Osteoblast (primary cell): ENCODE measurements around the gene SLC39A11. TPM values are rescaled to one million over a fixed set of nuclear protein-coding genes. Genes with fewer than 3 reads are reported as not detected.
"Not testable (repeated sequence)": the region's sequence is repeated elsewhere in the genome, so short reads cannot be mapped to it uniquely, and the experiment has no call there.

Source experiments
- DNase-seq: peaks from one replicate; pipeline ENCODE4 v3.0.0; 2011; ENCODE audit warnings: low spot score, mixed read lengths; ENCODE audit not compliant: insufficient read length; ENCODE audit errors: missing footprints
- H2AFZ ChIP-seq: 2 replicates; pipeline ENCODE4 v1.6.0; 2011; ENCODE audit warnings: mild to moderate bottlenecking, low read length
- H3K27ac ChIP-seq: 2 replicates; pipeline ENCODE4 v1.5.1; 2011; ENCODE audit warnings: mild to moderate bottlenecking, low read depth, low read length, moderate library complexity
- H3K27me3 ChIP-seq: 2 replicates; pipeline ENCODE4 v1.6.0; 2012; ENCODE audit warnings: mild to moderate bottlenecking, control low read depth, inconsistent platforms, low read length, moderate library complexity; ENCODE audit not compliant: insufficient read depth
- H3K36me3 ChIP-seq: 2 replicates; pipeline ENCODE4 v1.5.1; 2011; ENCODE audit warnings: mild to moderate bottlenecking, low read length, control low read depth, moderate library complexity; ENCODE audit not compliant: insufficient read depth
- H3K4me1 ChIP-seq: 2 replicates; pipeline ENCODE4 v1.5.1; 2011; ENCODE audit warnings: mild to moderate bottlenecking, low read length, control low read depth, moderate library complexity; ENCODE audit not compliant: insufficient read depth
- H3K4me2 ChIP-seq: 2 replicates; pipeline ENCODE4 v1.6.0; 2011; ENCODE audit warnings: mild to moderate bottlenecking, low read length; ENCODE audit not compliant: insufficient read depth
- H3K4me3 ChIP-seq: fragments of 200-600 bp; sonication (generic); 3 replicates; pipeline ENCODE4 v1.5.1; 2012; ENCODE audit warnings: mild to moderate bottlenecking, low read length, inconsistent platforms; ENCODE audit not compliant: insufficient read depth
- H3K79me2 ChIP-seq: 2 replicates; pipeline ENCODE4 v1.6.0; 2012; ENCODE audit warnings: mild to moderate bottlenecking, low read length, control low read depth, inconsistent platforms; ENCODE audit not compliant: insufficient read depth
- H3K9me3 ChIP-seq: 2 replicates; pipeline ENCODE4 v1.5.1; 2011; ENCODE audit warnings: low read depth, low read length, control low read depth
- H4K20me1 ChIP-seq: 2 replicates; pipeline ENCODE4 v1.6.0; 2012; ENCODE audit warnings: mild to moderate bottlenecking, low read length, control low read depth; ENCODE audit not compliant: insufficient read depth
- CTCF ChIP-seq: IDR thresholded peaks from 2 replicates; pipeline ENCODE4 v1.5.1; 2011; ENCODE audit warnings: mild to moderate bottlenecking, low read depth, low read length, moderate library complexity; ENCODE audit errors: extremely low read depth
- total RNA-seq: library from RNA; depleted of rRNA; stranded (reverse); fragments of >200 nt; gene quantifications from 2 replicates; pipeline ENCODE4 v1.2.3, GENCODE V29; 2012

SLC39A11 gene
- total RNA-seq, 1 donor, result 27.1 TPM

GRCh38 chr17:73007407-73007806, 85.1 kb downstream of the SLC39A11 start:
- no peak for TF ChIP-seq CTCF
- H3K27ac ChIP-seq, result no peak overlapping the region
- peak; percentile 58 for DNase-seq
- H4K20me1 ChIP-seq, result peaks cover 6% of the 10 kb centered on the region
- no peaks in the 10 kb centered on the region for H3K4me1 ChIP-seq
- H3K79me2 ChIP-seq, result no peaks in the 10 kb centered on the region
- H2AFZ ChIP-seq, result no peak overlapping the region
- H3K9me3 ChIP-seq, result no peaks in the 10 kb centered on the region
- no peaks in the 10 kb centered on the region for H3K27me3 ChIP-seq
- H3K36me3 ChIP-seq, result no peaks in the 10 kb centered on the region
- H3K4me2 ChIP-seq, result peak overlapping the region; percentile 36
- H3K4me3 ChIP-seq, result no peak overlapping the region

- Histone ChIP-seq H3K36me3 (no peaks in the 10 kb centered on the region), H3K79me2 (no peaks in the 10 kb centered on the region), H3K9me3 (no peaks in the 10 kb centered on the region), H2AFZ (no peak overlapping the region), H3K27ac (no peak overlapping the region), H3K4me3 (no peak overlapping the region), H4K20me1 (peaks cover 6% of the 10 kb centered on the region), H3K27me3 (no peaks in the 10 kb centered on the region), H3K4me1 (no peaks in the 10 kb centered on the region), H3K4me2 (no peak overlapping the region)
- no peak for TF ChIP-seq CTCF
- no peak for DNase-seq
Measured at GRCh38 chr17:73005360-73005759, 87.1 kb downstream of the SLC39A11 start.

GRCh38 chr17:73003487-73003886, 89.0 kb downstream of the SLC39A11 start:
- Histone ChIP-seq H3K27ac (no peak overlapping the region), H3K4me3 (no peak overlapping the region)

GRCh38 chr17:73000832-73001231, 91.7 kb downstream of the SLC39A11 start:
- no peak overlapping the region for H3K4me3 ChIP-seq
- no peaks in the 10 kb centered on the region for H3K4me1 ChIP-seq
- H2AFZ ChIP-seq, result no peak overlapping the region
- H3K27ac ChIP-seq, result no peak overlapping the region
- no peaks in the 10 kb centered on the region for H3K9me3 ChIP-seq
- H3K4me2 ChIP-seq, result no peak overlapping the region
- DNase-seq, result peak; percentile 13
- no peaks in the 10 kb centered on the region for H3K27me3 ChIP-seq
- H4K20me1 ChIP-seq, result peaks cover 5% of the 10 kb centered on the region
- H3K36me3 ChIP-seq, result no peaks in the 10 kb centered on the region
- H3K79me2 ChIP-seq, result no peaks in the 10 kb centered on the region
- no peak for TF ChIP-seq CTCF

More at GRCh38 chr17:73003487-73003886, 89.0 kb downstream of the SLC39A11 start:
- Histone ChIP-seq H3K27me3 (no peaks in the 10 kb centered on the region), H3K4me1 (no peaks in the 10 kb centered on the region), H2AFZ (no peak overlapping the region), H3K36me3 (no peaks in the 10 kb centered on the region), H3K4me2 (no peak overlapping the region), H3K9me3 (no peaks in the 10 kb centered on the region), H3K79me2 (no peaks in the 10 kb centered on the region), H4K20me1 (peaks cover 9% of the 10 kb centered on the region)
- no peak for DNase-seq
- no peak for TF ChIP-seq CTCF

- H3K27ac ChIP-seq, H3K36me3 ChIP-seq, DNase-seq, H4K20me1 ChIP-seq, H3K27me3 ChIP-seq, H3K9me3 ChIP-seq, H3K4me3 ChIP-seq, H2AFZ ChIP-seq, H3K4me2 ChIP-seq, H3K79me2 ChIP-seq, H3K4me1 ChIP-seq: not testable (repeated sequence)
Measured at GRCh38 chr17:72999474-72999873, 93.0 kb downstream of the SLC39A11 start.
